ENCODE results near the gene IQCK. TPM values are rescaled to one million over a fixed set of nuclear protein-coding genes. Genes with fewer than 3 reads are reported as not detected.

The IQCK gene
- total RNA-seq, 1 donor from 2014 or later, result not detected

DNA sequence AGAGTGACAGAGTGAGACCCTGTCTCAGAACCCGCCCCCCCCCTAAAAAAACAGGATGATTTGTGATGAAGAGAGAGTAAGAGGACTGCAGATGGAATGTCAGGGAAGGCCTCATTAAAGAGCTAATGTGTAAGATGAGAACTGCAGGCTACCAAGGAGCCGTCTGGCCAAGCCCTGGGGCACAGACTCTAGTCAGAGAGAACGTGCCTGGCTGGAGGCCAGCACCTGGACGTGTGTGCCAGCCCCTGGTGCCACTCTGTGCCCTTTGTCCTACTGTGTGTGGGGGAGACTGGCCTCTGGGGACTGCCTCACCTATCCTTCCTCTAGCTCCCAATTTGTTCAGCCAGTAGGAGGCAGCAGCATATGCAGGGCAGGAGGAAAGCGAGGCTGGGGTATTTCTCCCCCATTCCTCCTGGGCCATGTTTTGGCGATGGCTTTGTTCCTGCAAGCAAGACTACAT, 37.2 kb upstream of the IQCK start:
- Histone ChIP-seq H3K4me1 (no peaks in the 10 kb centered on the region), H3K27ac (no peak overlapping the region), H3K4me3 (no peak overlapping the region), H3K36me3 (peaks cover 20 to 56% of the 10 kb centered on the region in 2 donors), H3K27me3 (no peaks in the 10 kb centered on the region), H3K9me3 (no peaks in the 10 kb centered on the region)
- DNase-seq (ENCODE audit: low spot score in 2 of 2), result no peak
- TF ChIP-seq, protein P1, sequence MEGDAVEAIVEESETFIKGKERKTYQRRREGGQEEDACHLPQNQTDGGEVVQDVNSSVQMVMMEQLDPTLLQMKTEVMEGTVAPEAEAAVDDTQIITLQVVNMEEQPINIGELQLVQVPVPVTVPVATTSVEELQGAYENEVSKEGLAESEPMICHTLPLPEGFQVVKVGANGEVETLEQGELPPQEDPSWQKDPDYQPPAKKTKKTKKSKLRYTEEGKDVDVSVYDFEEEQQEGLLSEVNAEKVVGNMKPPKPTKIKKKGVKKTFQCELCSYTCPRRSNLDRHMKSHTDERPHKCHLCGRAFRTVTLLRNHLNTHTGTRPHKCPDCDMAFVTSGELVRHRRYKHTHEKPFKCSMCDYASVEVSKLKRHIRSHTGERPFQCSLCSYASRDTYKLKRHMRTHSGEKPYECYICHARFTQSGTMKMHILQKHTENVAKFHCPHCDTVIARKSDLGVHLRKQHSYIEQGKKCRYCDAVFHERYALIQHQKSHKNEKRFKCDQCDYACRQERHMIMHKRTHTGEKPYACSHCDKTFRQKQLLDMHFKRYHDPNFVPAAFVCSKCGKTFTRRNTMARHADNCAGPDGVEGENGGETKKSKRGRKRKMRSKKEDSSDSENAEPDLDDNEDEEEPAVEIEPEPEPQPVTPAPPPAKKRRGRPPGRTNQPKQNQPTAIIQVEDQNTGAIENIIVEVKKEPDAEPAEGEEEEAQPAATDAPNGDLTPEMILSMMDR (IDR thresholded peaks at IDR 0.05), result no peak
- intact Hi-C loops (cut with DNase I), result no loop called here

DNA sequence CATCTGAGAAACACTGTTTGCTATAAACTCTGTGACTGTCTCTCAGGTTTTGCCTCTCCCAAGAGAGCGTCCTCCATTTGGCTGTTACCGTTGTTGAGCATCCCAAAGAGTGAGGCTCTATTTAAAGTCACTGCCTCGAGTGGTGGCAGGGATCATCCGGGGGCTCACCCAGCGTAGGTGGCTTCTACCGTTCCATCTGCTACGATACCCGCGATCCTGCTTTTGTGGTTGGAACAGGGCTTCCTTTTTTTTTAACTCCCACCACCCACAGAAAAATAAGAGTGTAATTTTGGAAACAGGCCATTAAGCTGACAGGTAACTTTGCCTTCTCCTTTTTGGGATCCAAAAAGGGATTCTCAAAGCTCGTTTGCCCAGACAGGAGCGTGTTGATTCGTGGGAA, 36.4 kb upstream of the IQCK start:
- peaks cover 20 to 59% of the 10 kb centered on the region in 2 donors for H3K36me3 ChIP-seq
- no peak overlapping the region for H3K4me3 ChIP-seq
- no peak for DNase-seq (ENCODE audit: low spot score in 2 of 2)
- no peaks in the 10 kb centered on the region for H3K9me3 ChIP-seq
- no peak overlapping the region for H3K27ac ChIP-seq
- intact Hi-C loops (cut with DNase I), result no loop called here
- H3K27me3 ChIP-seq, result no peaks in the 10 kb centered on the region
- TF ChIP-seq, protein P1 (IDR thresholded peaks at IDR 0.05), result no peak
- H3K4me1 ChIP-seq, result no peaks in the 10 kb centered on the region

DNA sequence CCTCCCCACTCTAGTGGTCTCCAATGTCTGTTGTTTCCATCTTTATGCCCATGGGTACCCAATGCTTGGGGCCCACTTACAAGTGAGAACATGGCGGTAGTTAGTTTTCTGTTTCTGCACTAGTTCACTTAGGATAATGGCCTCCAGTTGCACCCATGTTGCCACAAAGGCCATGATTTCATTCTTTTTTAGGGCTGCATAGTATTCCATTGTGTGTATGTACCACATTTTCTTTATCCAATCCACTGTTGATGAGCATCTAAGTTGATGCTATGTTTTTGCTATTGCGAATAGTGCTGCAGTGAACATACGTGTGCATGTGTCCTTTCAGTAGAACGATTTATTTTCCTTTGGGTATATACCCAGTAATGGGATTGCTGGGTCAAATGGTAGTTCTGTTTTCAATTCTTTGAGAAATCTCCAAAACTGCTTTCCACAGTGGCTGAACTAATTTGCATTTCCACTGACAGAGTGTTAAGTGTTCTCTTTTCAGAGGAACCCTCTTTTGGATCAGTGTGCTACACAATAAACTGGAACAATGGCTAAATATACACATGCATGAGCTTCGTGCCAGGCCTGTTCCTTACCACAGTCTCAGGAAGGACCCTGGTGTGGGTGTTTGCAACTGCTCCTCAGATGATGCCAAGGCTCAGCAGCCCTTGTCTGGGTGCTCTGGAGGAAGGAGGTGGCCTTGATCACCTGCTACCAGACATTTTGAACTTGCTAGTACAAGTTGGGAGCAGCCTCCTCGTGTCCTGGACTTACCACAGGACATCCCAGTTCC, 34.4 kb upstream of the IQCK start:
- Histone ChIP-seq H3K4me3 (no peak overlapping the region), H3K27me3 (no peaks in the 10 kb centered on the region), H3K9me3 (no peaks in the 10 kb centered on the region), H3K36me3 (peaks cover 20 to 64% of the 10 kb centered on the region in 2 donors), H3K27ac (no peak overlapping the region), H3K4me1 (no peaks in the 10 kb centered on the region)
- intact Hi-C loops (cut with DNase I), result no loop called here
- DNase-seq (ENCODE audit: low spot score in 2 of 2), result no peak
- TF ChIP-seq, protein P1 (IDR thresholded peaks at IDR 0.05), result no peak

DNA sequence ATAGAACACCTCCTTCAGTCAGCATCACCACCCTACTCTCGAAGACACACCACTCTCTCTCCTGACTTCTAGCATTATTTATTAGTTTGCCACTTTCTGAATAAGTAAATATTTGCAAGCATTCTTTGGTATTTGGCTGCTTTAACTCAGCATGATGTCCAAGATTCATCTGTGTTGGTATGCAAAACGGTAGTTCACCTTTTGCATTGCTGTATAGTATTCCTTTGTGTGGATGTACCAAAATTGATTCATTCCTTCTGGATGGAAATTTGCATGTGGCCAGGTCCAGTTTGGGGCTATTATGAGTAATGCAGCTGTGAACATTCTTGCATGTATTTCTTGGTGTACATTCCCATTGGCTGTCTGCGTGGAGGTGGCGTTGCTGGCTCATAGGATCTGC, 32.9 kb upstream of the IQCK start:
- H3K4me3 ChIP-seq, result no peak overlapping the region
- H3K4me1 ChIP-seq, result no peaks in the 10 kb centered on the region
- H3K27me3 ChIP-seq, result no peaks in the 10 kb centered on the region
- H3K9me3 ChIP-seq, result no peaks in the 10 kb centered on the region
- DNase-seq (ENCODE audit: low spot score in 2 of 2), result no peak
- TF ChIP-seq, protein P1 (IDR thresholded peaks at IDR 0.05), result no peak
- intact Hi-C loops (cut with DNase I), result no loop called here
- H3K27ac ChIP-seq, result no peak overlapping the region
- peaks cover 20 to 64% of the 10 kb centered on the region in 2 donors for H3K36me3 ChIP-seq

DNA sequence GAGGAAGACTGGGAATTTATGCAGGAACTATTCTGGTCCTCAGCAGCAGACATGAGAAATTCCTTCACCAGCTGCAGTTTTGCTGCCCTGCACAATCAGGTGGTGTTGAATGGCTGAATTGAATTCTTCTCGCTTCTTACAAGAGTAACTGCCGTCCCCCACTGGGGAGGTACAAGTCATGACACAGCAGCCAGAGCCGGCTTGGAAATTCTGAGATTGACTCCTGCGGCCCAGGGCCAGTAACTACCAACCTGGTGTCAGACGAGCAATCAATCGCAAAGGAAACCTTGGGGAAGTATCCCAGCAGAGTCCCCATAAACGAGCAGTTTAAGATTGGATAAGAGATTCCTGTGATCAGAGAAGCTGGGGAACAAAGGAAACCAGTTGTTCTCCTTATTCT, 30.8 kb upstream of the IQCK start:
- H3K36me3 ChIP-seq, result peaks cover 29 to 67% of the 10 kb centered on the region in 2 donors
- TF ChIP-seq, protein P1 (IDR thresholded peaks at IDR 0.05), result no peak
- H3K9me3 ChIP-seq, result no peaks in the 10 kb centered on the region
- H3K27me3 ChIP-seq, result no peaks in the 10 kb centered on the region
- H3K4me1 ChIP-seq, result no peaks in the 10 kb centered on the region
- no peak overlapping the region for H3K4me3 ChIP-seq
- DNase-seq (ENCODE audit: low spot score in 2 of 2), result no peak
- no peak overlapping the region for H3K27ac ChIP-seq
- intact Hi-C loops (cut with DNase I), result no loop called here
